ES-I3 (cell line): Measurements from ENCODE around the gene LY6G5B.

ENCODE experiments used
- H3K36me3 ChIP-seq: 2 replicates; pipeline ENCODE4 v1.6.1; 2013; ENCODE audit warnings: mild to moderate bottlenecking, low read length, control low read depth, moderate library complexity; ENCODE audit not compliant: insufficient read depth
- H3K4me1 ChIP-seq: 2 replicates; pipeline ENCODE4 v1.6.1; 2013; ENCODE audit warnings: mild to moderate bottlenecking, control low read depth, low read length; ENCODE audit not compliant: insufficient read depth
- H3K9ac ChIP-seq: 2 replicates; pipeline ENCODE4 v1.6.1; 2013; ENCODE audit warnings: low read depth, mild to moderate bottlenecking, low read length, moderate library complexity
- H3K9me3 ChIP-seq: 2 replicates; pipeline ENCODE4 v1.6.1; 2013; ENCODE audit warnings: mild to moderate bottlenecking, low read length, moderate library complexity; ENCODE audit not compliant: control insufficient read depth, insufficient read depth

LY6G5B gene

GRCh38 chr6:31654574-31655348 is 15.0 kb upstream of the LY6G5B start:
- Histone ChIP-seq H3K9me3 (no peaks in the 10 kb centered on the region), H3K4me1 (no peaks in the 10 kb centered on the region; the same call in 1 of the 2 replicates), H3K9ac (no peak overlapping the region), H3K36me3 (peaks cover under 1% of the 10 kb centered on the region; the same call in 1 of the 2 replicates)

GRCh38 chr6:31655349-31656237 is 14.2 kb upstream of the LY6G5B start, which contains the start of gene APOM:
APOM (plus strand) TSS chr6:31655894; CDS start chr6:31655967, 73 bp downstream.
- no peak within 1 kb of the TSS for H3K9ac ChIP-seq
- H3K36me3 ChIP-seq: no peaks in the 10 kb centered on the region
- no peaks in the 10 kb centered on the region for H3K9me3 ChIP-seq
- H3K4me1 ChIP-seq: no peaks in the 10 kb centered on the region; the same call in 1 of the 2 replicates

DNA sequence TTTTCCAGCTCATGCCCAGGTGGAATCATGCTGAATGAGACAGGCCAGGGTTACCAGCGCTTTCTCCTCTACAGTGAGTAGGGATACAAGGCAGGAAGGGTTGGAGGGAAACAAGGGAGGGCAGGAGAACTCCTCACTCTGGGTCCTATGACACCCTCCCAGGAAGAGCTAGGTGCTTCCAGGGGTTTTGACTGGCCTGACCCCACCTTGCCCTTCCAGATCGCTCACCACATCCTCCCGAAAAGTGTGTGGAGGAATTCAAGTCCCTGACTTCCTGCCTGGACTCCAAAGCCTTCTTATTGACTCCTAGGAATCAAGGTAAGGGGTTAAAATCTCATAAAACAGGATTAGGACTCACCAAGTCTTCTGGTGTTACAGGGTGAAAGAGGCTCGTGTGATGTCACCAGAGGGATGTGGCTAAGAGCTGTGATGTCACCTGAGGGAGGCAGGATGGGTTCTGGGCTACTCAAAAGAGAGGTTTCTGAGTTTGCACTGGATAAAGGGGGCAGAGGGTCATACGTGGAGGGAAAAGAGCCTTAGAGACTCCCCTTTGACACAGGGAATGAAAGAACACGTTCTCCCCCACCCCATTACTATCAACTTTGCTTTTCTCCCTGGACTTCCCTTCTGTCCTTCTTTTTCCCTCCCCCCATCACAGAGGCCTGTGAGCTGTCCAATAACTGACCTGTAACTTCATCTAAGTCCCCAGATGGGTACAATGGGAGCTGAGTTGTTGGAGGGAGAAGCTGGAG is 12.2 kb upstream of the LY6G5B start:
- Histone ChIP-seq H3K36me3 (no peaks in the 10 kb centered on the region), H3K4me1 (no peaks in the 10 kb centered on the region; the same call in 1 of the 2 replicates), H3K9me3 (no peaks in the 10 kb centered on the region), H3K9ac (no peak overlapping the region)

DNA sequence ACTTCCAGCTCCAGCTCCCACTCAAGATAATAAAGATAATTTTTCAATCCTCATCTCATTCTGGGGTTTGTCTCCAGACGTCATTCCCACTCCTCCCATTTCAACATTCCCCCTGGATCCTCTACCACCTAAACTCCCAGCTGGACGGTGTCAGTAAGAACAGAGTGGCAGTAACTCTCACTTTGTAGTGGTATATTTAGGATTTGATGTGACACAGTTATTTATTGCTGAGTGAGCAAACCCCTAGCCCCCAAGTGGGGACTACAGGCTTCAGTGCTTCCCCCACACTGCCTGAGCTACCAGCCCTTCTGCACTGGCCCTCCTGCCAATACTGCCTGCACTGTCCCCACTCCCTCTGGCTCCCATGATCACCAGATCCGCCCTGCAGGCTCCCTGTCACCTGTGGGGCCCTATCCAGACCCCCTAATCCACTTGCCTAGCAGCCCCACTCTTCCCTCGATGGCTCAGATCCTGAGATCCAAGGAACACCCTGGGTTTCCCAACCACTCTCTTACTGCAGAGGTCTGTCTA is 11.6 kb upstream of the LY6G5B start:
- Histone ChIP-seq H3K4me1 (no peaks in the 10 kb centered on the region; the same call in 1 of the 2 replicates), H3K9ac (no peak overlapping the region), H3K9me3 (no peaks in the 10 kb centered on the region), H3K36me3 (no peaks in the 10 kb centered on the region)

DNA sequence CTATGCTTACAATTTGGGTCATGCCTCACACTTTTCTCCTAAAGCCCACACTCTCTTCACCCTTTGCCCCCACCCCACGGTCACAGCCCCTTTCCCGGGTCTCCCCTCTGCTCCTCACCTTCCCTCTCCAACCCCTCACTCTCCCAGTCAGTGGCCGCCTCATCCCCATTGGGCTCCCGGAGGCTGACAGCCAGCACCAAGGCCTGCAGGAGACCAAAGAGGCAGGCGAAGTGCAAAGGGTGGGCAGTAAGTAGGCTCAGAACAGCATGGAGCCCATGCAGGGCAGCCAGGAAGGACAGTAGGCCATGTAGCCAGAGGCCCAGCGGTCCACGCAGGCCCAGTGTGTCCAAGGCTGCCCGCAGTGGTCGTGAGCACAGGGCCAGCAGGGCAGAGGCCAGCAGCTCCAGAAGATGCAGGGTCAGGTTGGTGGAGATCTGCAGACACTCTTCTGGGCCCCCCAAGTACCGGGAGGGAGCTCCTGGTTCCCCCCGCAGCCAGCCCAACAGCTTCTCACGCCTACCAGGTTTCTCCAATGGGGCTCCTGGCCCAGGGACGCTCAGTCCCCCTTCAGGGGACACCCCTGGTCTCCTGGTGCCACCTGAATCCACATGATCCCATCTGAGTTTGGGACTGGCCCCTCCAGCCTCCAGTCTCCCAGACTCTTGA is 10.7 kb upstream of the LY6G5B start:
- no peaks in the 10 kb centered on the region for H3K36me3 ChIP-seq
- H3K9me3 ChIP-seq: no peaks in the 10 kb centered on the region
- peak overlapping the region; percentile 75; the same call in 1 of the 2 replicates for H3K9ac ChIP-seq
- no peaks in the 10 kb centered on the region; the same call in 1 of the 2 replicates for H3K4me1 ChIP-seq

GRCh38 chr6:31659649-31660380 is 10.0 kb upstream of the LY6G5B start:
- Histone ChIP-seq H3K9me3 (no peaks in the 10 kb centered on the region), H3K36me3 (no peaks in the 10 kb centered on the region), H3K9ac (peak overlapping the region; percentile 75), H3K4me1 (no peaks in the 10 kb centered on the region; the same call in 1 of the 2 replicates)

DNA sequence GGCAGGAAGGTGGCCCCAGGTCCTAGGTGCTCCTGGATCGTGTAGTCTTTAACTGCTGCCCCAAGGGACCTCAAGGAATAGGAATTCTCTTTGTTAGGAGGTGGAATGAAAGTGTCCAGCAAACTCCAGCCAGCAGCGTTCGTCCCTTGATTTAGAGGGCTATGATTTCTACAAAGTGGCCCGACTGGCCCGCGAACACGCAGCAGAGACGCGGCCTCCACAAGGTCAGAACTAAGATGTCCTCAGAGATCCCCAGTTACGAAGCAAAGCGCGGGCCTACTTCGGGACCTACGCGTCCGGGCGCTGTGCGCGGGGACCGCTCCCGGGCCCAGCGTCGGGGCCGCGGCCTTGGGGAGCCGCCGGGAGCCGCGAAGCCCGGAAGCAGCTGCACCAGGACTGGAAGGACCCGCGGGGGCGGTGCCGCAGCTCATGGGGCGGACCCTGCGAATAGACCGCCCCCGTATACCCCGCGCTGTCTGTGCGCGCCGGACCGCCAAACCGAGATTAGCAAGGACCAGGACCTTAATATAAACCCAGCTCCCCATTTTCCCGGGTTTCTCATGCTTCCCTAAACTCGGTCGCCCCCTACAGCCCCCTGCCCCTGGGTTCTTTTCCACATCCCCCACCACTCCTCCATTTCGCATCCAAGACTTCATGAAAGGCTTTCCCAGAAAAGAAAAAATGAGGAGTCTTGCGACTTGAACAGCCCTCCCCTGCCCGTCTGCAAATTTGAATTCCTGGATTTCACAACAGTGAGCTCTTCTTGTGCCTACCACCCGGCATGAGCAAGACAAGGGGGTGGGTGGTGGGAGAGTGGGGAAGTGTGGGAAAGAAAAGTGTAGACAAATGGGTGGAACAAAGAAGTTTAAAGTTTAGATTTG is 9.2 kb upstream of the LY6G5B start, which contains the start of gene C6orf47:
Gene C6orf47 (minus strand): TSS at position 398 of the 881 bp plus-strand sequence. CDS start 831 bp downstream, outside the sequence.
- Histone ChIP-seq H3K9ac (peak within 1 kb of the TSS; percentile 75), H3K9me3 (no peaks in the 10 kb centered on the region), H3K4me1 (no peaks in the 10 kb centered on the region; the same call in 1 of the 2 replicates), H3K36me3 (no peaks in the 10 kb centered on the region)

DNA sequence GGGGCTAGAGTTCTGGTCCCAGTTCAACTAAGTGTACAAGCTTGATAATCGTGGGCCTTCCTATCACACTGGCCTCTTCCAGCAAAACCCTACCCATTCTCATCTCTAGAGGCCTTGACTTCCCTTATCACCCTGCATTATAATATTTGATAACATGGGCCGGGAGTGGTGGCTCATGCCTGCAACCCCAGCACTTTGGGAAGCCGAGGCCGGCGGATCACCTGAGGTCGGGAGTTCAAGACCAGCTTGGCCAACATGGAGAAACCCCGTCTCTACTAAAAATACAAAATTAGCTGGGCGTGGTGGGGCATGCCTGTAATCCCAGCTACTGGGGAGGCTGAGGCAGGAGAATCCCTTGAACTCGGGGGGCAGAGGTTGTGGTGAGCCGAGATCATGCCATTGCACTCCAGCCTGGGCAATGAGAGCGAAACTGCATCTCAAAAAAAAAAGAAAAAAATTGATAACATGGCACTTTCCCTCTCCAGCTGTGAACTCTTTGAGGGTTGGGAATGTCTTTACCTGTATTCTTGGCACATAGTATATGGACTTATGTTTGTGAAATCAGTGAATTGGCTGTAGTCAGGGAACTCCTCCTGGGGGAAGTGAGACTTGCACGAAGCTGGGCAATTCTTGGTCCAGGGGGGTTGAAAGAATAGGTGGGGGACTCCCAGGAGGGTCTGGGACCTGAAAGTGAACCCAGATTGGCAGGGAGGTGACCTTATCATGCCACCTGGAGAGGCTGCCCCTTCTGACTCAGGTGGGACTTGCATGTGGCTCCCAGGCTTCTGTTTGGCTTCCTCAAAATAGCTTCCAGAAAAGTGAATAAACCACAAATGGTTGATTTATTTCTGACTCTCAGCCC is 8.3 kb upstream of the LY6G5B start:
- no peaks in the 10 kb centered on the region for H3K36me3 ChIP-seq
- H3K9me3 ChIP-seq: no peaks in the 10 kb centered on the region
- H3K4me1 ChIP-seq: peaks cover 1% of the 10 kb centered on the region
- peak overlapping the region; percentile 75; the same call in 1 of the 2 replicates for H3K9ac ChIP-seq

- H3K4me1 ChIP-seq: peaks cover 6% of the 10 kb centered on the region
- H3K9ac ChIP-seq: no peak overlapping the region
- H3K36me3 ChIP-seq: peaks cover 5% of the 10 kb centered on the region; the same call in 1 of the 2 replicates
Measured at GRCh38 chr6:31662124-31662723, 7.6 kb upstream of the LY6G5B start.

DNA sequence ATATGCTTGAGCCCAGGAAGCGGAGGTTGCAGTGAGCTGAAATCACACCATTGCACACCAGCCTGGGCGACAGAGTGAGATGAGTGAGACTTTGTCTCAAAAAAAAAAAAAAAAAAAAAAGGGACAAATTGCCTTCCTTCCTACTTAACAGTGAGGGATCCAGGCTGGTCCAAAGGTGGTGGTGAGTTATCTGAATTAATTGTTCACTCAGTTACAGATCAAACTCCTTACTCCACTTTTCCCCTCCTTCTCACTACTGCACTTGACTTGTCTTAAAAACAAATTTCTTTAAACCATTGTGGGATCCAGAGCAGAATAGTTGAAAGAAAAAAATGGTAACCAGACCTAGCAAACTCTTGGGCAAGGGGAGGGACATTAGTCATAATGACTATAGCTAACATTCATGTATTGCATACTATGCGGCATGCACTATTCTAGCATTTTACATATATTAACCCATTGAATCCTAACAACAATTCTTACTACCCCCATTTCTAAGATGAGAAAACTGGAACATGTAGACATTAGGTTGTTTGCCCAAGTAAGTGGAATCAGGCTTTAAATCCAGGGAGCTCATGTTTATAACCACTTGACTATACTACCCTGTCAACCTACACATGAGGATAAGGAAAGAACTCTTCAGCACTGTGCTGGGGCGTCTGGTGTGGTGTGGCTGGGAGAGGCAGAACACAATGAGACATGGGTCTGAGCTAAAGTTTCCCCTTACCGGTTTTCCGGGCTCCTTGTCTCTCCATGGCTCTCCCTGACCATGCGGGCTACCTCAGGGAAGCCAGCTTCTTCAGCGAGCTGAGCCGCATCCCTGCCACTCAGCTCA is 6.4 kb upstream of the LY6G5B start:
- Histone ChIP-seq H3K9ac (peak overlapping the region; percentile 90; the same call in 1 of the 2 replicates), H3K36me3 (peaks cover 15% of the 10 kb centered on the region), H3K4me1 (peaks cover 6% of the 10 kb centered on the region), H3K9me3 (no peaks in the 10 kb centered on the region)

More at GRCh38 chr6:31662124-31662723, 7.6 kb upstream of the LY6G5B start:
- H3K9me3 ChIP-seq: no peaks in the 10 kb centered on the region
